Trophoblast cell (in vitro differentiated cells and primary cell): Measurements from ENCODE around the gene ATAD3C.

Experiments used
- DNase-seq, 2 donors: peaks; one replicate each; pipeline ENCODE4 v3.0.0-alpha.2; 2016
- H2AFZ ChIP-seq: 2 replicates; pipeline ENCODE4 v1.6.1; 2013; ENCODE audit warnings: low read length, moderate library complexity, mild to moderate bottlenecking; ENCODE audit not compliant: insufficient read depth, poor library complexity
- H2AK5ac ChIP-seq: 2 replicates; pipeline ENCODE4 v1.6.1; 2013; ENCODE audit warnings: mild to moderate bottlenecking, low read length
- H2BK120ac ChIP-seq: 2 replicates; pipeline ENCODE4 v1.6.1; 2013; ENCODE audit warnings: low read length, mild to moderate bottlenecking, moderate library complexity; ENCODE audit not compliant: insufficient read depth, poor library complexity
- H2BK12ac ChIP-seq: 2 replicates; pipeline ENCODE4 v1.6.1; 2013; ENCODE audit warnings: mild to moderate bottlenecking, low read length, moderate library complexity
- H2BK5ac ChIP-seq: 2 replicates; pipeline ENCODE4 v1.6.1; 2013; ENCODE audit warnings: low read length, low read depth, moderate library complexity, mild to moderate bottlenecking; ENCODE audit not compliant: poor library complexity
- H3K14ac ChIP-seq: 2 replicates; pipeline ENCODE4 v1.6.1; 2013; ENCODE audit warnings: mild to moderate bottlenecking, low read length
- H3K18ac ChIP-seq: 2 replicates; pipeline ENCODE4 v1.6.1; 2013; ENCODE audit warnings: mild to moderate bottlenecking, low read length
- H3K23ac ChIP-seq: 2 replicates; pipeline ENCODE4 v1.6.1; 2013; ENCODE audit warnings: low read length
- H3K27ac ChIP-seq: 2 replicates; pipeline ENCODE4 v1.5.1; 2013; ENCODE audit warnings: low read depth, mild to moderate bottlenecking, inconsistent platforms, low read length, moderate library complexity
- H3K27me3 ChIP-seq: 2 replicates; pipeline ENCODE4 v1.6.1; 2013; ENCODE audit warnings: inconsistent platforms, mild to moderate bottlenecking, low read length, moderate library complexity; ENCODE audit not compliant: insufficient read depth
- H3K36me3 ChIP-seq, 2 experiments: 1 replicate in 1 of 2; 2 replicates in 1 of 2; pipeline ENCODE4 v1.6.1; 2013; ENCODE audit warnings: low read length in 2 of 2, mild to moderate bottlenecking in 2 of 2, moderate library complexity in 1 of 2; ENCODE audit not compliant: insufficient read depth in 2 of 2, control insufficient read depth in 1 of 2
- H3K4ac ChIP-seq: 2 replicates; pipeline ENCODE4 v1.6.1; 2013; ENCODE audit warnings: low read depth, mild to moderate bottlenecking, low read length, moderate library complexity
- H3K4me1 ChIP-seq, 2 experiments: 1 replicate in 1 of 2; 2 replicates in 1 of 2; pipeline ENCODE4 v1.6.1; 2013; ENCODE audit warnings: low read length in 2 of 2, mild to moderate bottlenecking in 2 of 2, moderate library complexity in 1 of 2; ENCODE audit not compliant: insufficient read depth in 2 of 2, control insufficient read depth in 1 of 2
- H3K4me2 ChIP-seq: 2 replicates; pipeline ENCODE4 v1.6.1; 2013; ENCODE audit warnings: inconsistent platforms, mild to moderate bottlenecking, low read length, moderate library complexity
- H3K4me3 ChIP-seq: 2 replicates; pipeline ENCODE4 v1.5.1; 2013; ENCODE audit warnings: mild to moderate bottlenecking, low read depth, low read length, inconsistent platforms
- H3K79me1 ChIP-seq: one replicate; pipeline ENCODE4 v1.6.1; 2013; ENCODE audit warnings: low read length
- H3K79me2 ChIP-seq: 2 replicates; pipeline ENCODE4 v1.6.1; 2013; ENCODE audit warnings: low read length, mild to moderate bottlenecking; ENCODE audit not compliant: control insufficient read depth, insufficient read depth, poor library complexity
- H3K9ac ChIP-seq: 2 replicates; pipeline ENCODE4 v1.6.1; 2013; ENCODE audit warnings: mild to moderate bottlenecking, low read length
- H3K9me3 ChIP-seq: 2 replicates; pipeline ENCODE4 v1.6.1; 2013; ENCODE audit warnings: low read depth, mild to moderate bottlenecking, control low read depth, inconsistent platforms, low read length; ENCODE audit not compliant: insufficient read depth
- H4K12ac ChIP-seq: 2 replicates; pipeline ENCODE4 v1.6.1; 2013; ENCODE audit warnings: low read depth, mild to moderate bottlenecking, low read length, moderate library complexity
- H4K8ac ChIP-seq: 2 replicates; pipeline ENCODE4 v1.6.1; 2013; ENCODE audit warnings: low read depth, mild to moderate bottlenecking, low read length, moderate library complexity
- H4K91ac ChIP-seq: one replicate; pipeline ENCODE4 v1.6.1; 2013; ENCODE audit warnings: low read depth, mild to moderate bottlenecking, low read length, moderate library complexity
- WGBS: extraction: QIAGEN DNeasy Blood & Tissue Kit; methylation state at CpG from one replicate; pipeline ENCODE4 v1.1.7; 2013; ENCODE audit warnings: missing lambda C conversion rate; ENCODE audit not compliant: insufficient read length, insufficient coverage; ENCODE audit errors: extremely low coverage; 5-methylcytosine and 5-hydroxymethylcytosine counted together

Gene ATAD3C

GRCh38 chr1:1429671-1430073, 19.8 kb upstream of the ATAD3C start:
- no peak overlapping the region for H4K12ac ChIP-seq
- H2BK12ac ChIP-seq: no peak overlapping the region
- no peaks in the 10 kb centered on the region for H3K36me3 ChIP-seq
- H2BK5ac ChIP-seq: no peak overlapping the region
- no peak overlapping the region for H2AK5ac ChIP-seq
- H3K9ac ChIP-seq: no peak overlapping the region
- H3K4ac ChIP-seq: no peak overlapping the region
- H3K23ac ChIP-seq: no peak overlapping the region
- H3K4me3 ChIP-seq: no peak overlapping the region
- no peak overlapping the region for H4K8ac ChIP-seq
- H2AFZ ChIP-seq: no peak overlapping the region
- H3K79me1 ChIP-seq: peaks cover 50% of the 10 kb centered on the region
- DNase-seq: peak in 1 of 2 donors; percentile 73
- H2BK120ac ChIP-seq: no peak overlapping the region
- H3K4me2 ChIP-seq: no peak overlapping the region
- H3K79me2 ChIP-seq: peaks cover 24% of the 10 kb centered on the region
- H3K18ac ChIP-seq: no peak overlapping the region
- H3K14ac ChIP-seq: no peak overlapping the region
- peak overlapping the region; percentile 99 for H3K27ac ChIP-seq
- H3K9me3 ChIP-seq: no peaks in the 10 kb centered on the region
- peak overlapping the region; percentile 6 for H4K91ac ChIP-seq
- H3K27me3 ChIP-seq: no peaks in the 10 kb centered on the region
- peaks cover 55 to 60% of the 10 kb centered on the region in 2 experiments for H3K4me1 ChIP-seq
- no CpG with 5 or more reads among the region's 6 CpGs for WGBS

GRCh38 chr1:1430114-1430982, 19.1 kb upstream of the ATAD3C start:
- peaks cover 60 to 66% of the 10 kb centered on the region in 2 experiments for H3K4me1 ChIP-seq
- peak overlapping the region; percentile 23 for H2AFZ ChIP-seq
- H3K4me3 ChIP-seq: no peak overlapping the region
- H3K79me1 ChIP-seq: peaks cover 56% of the 10 kb centered on the region
- DNase-seq: peak; percentile 84 to 89
- H3K9me3 ChIP-seq: peaks cover 2% of the 10 kb centered on the region
- H2AK5ac ChIP-seq: peak overlapping the region; percentile 88
- peaks cover 27% of the 10 kb centered on the region for H3K79me2 ChIP-seq
- H3K18ac ChIP-seq: peak overlapping the region; percentile 71
- peak overlapping the region; percentile 84 for H4K8ac ChIP-seq
- H3K23ac ChIP-seq: no peak overlapping the region
- H3K4ac ChIP-seq: peak overlapping the region; percentile 53
- peak overlapping the region; percentile 99 for H3K27ac ChIP-seq
- peak overlapping the region; percentile 99 for H4K91ac ChIP-seq
- H4K12ac ChIP-seq: no peak overlapping the region
- peak overlapping the region; percentile 6 for H2BK120ac ChIP-seq
- H2BK12ac ChIP-seq: peak overlapping the region; percentile 90
- no peaks in the 10 kb centered on the region for H3K27me3 ChIP-seq
- H3K14ac ChIP-seq: peak overlapping the region; percentile 83
- WGBS: no CpG with 5 or more reads among the region's 35 CpGs
- no peak overlapping the region for H3K4me2 ChIP-seq
- H2BK5ac ChIP-seq: peak overlapping the region; percentile 88
- H3K36me3 ChIP-seq: no peaks in the 10 kb centered on the region
- no peak overlapping the region for H3K9ac ChIP-seq

DNA sequence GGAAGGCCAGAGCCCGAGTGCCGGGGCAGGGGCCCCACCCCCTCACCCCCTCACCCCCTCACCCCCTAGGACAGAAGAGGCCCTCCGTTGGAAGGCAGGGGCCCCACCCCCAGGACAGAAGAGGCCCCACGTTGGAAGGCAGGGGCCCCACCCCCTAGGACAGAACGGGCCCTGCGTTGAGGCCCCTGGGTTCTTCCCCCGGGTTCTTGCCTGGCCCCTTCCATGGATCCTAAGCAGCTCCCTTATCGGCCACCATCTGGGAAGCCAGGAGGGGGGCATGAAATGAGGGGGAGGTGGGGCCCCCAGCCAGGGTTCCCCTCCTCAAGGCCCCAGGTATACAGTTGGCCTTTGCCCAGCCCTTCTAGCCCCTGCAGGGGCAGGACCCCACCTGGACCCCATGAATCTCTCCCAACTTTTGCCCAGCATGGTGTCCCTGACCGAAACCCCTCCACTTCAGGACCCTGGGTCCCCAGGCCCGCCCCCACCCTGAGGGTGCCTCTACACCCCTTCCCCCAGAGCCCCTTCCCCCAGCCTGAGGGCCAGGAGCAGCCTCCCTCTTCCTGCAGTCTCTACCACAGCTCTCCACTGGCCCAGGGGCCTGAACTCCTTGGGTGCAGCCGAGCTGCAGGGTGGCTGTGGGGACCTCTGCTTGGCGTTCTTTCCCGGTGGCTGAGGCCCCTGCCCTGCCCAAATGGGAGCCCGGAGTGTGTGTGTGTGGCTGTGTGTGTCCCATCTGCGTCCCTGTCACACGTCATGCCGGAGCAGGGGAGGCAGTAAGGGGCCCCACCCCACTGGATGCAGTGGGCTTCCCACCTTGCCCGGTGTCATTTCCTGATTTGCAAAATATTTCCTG, 18.3 kb upstream of the ATAD3C start:
- Histone ChIP-seq H3K79me1 (peaks cover 61% of the 10 kb centered on the region), H2BK5ac (peak overlapping the region; percentile 97), H2BK120ac (peak overlapping the region; percentile 99), H2AFZ (peak overlapping the region; percentile 50), H3K4ac (peak overlapping the region; percentile 95), H3K23ac (no peak overlapping the region), H3K14ac (peak overlapping the region; percentile 98), H3K18ac (peak overlapping the region; percentile 93), H2BK12ac (peak overlapping the region; percentile 98), H3K4me1 (peaks cover 57 to 63% of the 10 kb centered on the region in 2 experiments), H4K8ac (peak overlapping the region; percentile 93), H2AK5ac (peak overlapping the region; percentile 100), H3K4me3 (no peak overlapping the region), H3K27ac (peak overlapping the region; percentile 99), H3K4me2 (peak overlapping the region; percentile 9), H3K27me3 (no peaks in the 10 kb centered on the region), H4K91ac (peak overlapping the region; percentile 99), H4K12ac (peak overlapping the region; percentile 91), H3K9me3 (peaks cover 2% of the 10 kb centered on the region), H3K79me2 (peaks cover 31% of the 10 kb centered on the region), H3K9ac (no peak overlapping the region), H3K36me3 (no peaks in the 10 kb centered on the region)
- WGBS: no CpG with 5 or more reads among the region's 18 CpGs
- peak; percentile 46 to 52 for DNase-seq

DNA sequence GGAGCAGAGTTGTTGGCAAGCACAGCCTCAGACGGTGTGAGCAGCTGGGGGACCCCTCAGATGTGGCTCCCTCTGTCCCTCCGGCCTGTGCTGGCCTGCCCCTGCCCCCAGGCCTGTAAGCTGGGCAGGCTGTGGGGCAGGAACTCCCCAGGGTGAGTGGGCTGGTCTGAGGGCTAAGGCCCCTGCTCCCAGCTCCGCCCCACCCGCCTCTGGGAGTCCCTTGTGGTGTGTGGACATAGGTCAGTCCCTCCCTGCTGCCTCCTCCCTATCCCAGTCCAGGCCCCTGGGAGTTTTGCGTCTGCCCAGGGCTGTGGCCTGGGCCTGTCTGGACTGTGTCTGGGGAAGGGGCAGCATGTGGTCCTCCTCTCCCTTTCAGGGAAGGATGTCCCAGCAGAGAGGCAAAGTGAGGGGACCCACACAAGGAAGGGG, 17.6 kb upstream of the ATAD3C start:
- Histone ChIP-seq H3K79me2 (peaks cover 35% of the 10 kb centered on the region), H3K79me1 (peaks cover 62% of the 10 kb centered on the region), H4K12ac (peak overlapping the region; percentile 91), H3K4me3 (no peak overlapping the region), H3K23ac (no peak overlapping the region), H2AFZ (peak overlapping the region; percentile 50), H4K8ac (peak overlapping the region; percentile 93), H2AK5ac (peak overlapping the region; percentile 100), H2BK12ac (peak overlapping the region; percentile 98), H3K4ac (peak overlapping the region; percentile 95), H3K36me3 (no peaks in the 10 kb centered on the region), H3K14ac (peak overlapping the region; percentile 98), H3K9me3 (peaks cover 2% of the 10 kb centered on the region), H3K9ac (no peak overlapping the region), H3K4me1 (peaks cover 63 to 66% of the 10 kb centered on the region in 2 experiments), H2BK120ac (peak overlapping the region; percentile 99), H3K18ac (peak overlapping the region; percentile 93), H4K91ac (peak overlapping the region; percentile 99), H3K27ac (peak overlapping the region; percentile 99), H2BK5ac (peak overlapping the region; percentile 97), H3K4me2 (peak overlapping the region; percentile 9), H3K27me3 (no peaks in the 10 kb centered on the region)
- WGBS: no CpG with 5 or more reads among the region's 5 CpGs
- peak; percentile 95 to 96 for DNase-seq
